HepG2 (cell line): Measurements from ENCODE around the gene GRHL1. TPM values are rescaled to one million over a fixed set of nuclear protein-coding genes. Genes with fewer than 3 reads are reported as not detected.
A peak's percentile ranks its signal among the peaks of the same experiment; 100 is the strongest.

Source experiments
- ATAC-seq: fragments of 200-7000 bp; cut with Tn5 transposase; 3 replicates; pipeline ENCODE4 v1.9.1; 2020; ENCODE audit warnings: mild to moderate bottlenecking, moderate library complexity
- BruUV-seq: library from RNA; stranded (reverse); fragments of 400-500 nt; replicated peaks from 2 replicates; lab custom pipeline; 2021; lab: Mats Ljungman, UMichigan
- CTCF ChIA-PET: fragments of 300-600 bp; formaldehyde crosslinking; extraction: SDS; loops from one replicate; lab custom pipeline; 2021; ENCODE audit warnings: low total read pairs, inconsistent platforms, low intra/inter-chr PET ratio; lab: Yijun Ruan, JAX
- POLR2A ChIA-PET: fragments of 350-600 bp; sonication (Branson Sonifier 250); formaldehyde crosslinking; loops from one replicate; lab custom pipeline; 2020; ENCODE audit warnings: antibody characterized with exemption, inconsistent platforms; lab: Yijun Ruan, JAX
- DNase-seq: peaks from one replicate; pipeline ENCODE4 v3.0.0-alpha.2; 2015; ENCODE audit warnings: low spot score
- FAIRE-seq: peaks from 3 replicates; lab custom pipeline; 2011; peaks lifted over from hg19 to GRCh38; lab: Jason Lieb, UNC
- H2AFZ ChIP-seq: one replicate; pipeline ENCODE4 v1.6.1; 2011; ENCODE audit warnings: low read length, inconsistent platforms
- H3K27ac ChIP-seq: fragments of 300-600 bp; 3 replicates; pipeline ENCODE4 v1.8.0; 2011; ENCODE audit warnings: mixed run types, mild to moderate bottlenecking, mixed read lengths, low read length, inconsistent platforms; ENCODE audit not compliant: insufficient read depth; ENCODE audit errors: extremely low read length
- H3K27me3 ChIP-seq, 2 experiments: fragments of 200-600 bp in 1 of 2; 2 replicates in 1 of 2; 3 replicates in 1 of 2; pipeline versions ENCODE4 v1.6.0 to v1.8.0; 2011; ENCODE audit warnings: low read length in 2 of 2, mild to moderate bottlenecking in 2 of 2, moderate library complexity in 2 of 2, inconsistent platforms in 1 of 2; ENCODE audit not compliant: insufficient read depth in 2 of 2, control insufficient read depth in 1 of 2
- H3K36me3 ChIP-seq, 2 experiments: fragments of 200-600 bp in 1 of 2; replicated peaks in 1 of 2; 2 replicates in 1 of 2; 3 replicates in 1 of 2; pipeline versions ENCODE4 v1.5.1 to v1.8.0; 2011; ENCODE audit warnings: low read length in 2 of 2, inconsistent platforms in 1 of 2; ENCODE audit not compliant: insufficient read depth in 2 of 2, control insufficient read depth in 1 of 2
- H3K4me1 ChIP-seq: 2 replicates; pipeline ENCODE4 v1.5.1; 2012; ENCODE audit warnings: low read length, inconsistent platforms; ENCODE audit not compliant: insufficient read depth
- H3K4me2 ChIP-seq: 2 replicates; pipeline ENCODE4 v1.6.0; 2011; ENCODE audit warnings: low read depth, low read length, inconsistent platforms
- H3K4me3 ChIP-seq, 3 experiments: fragments of 200-600 bp in 1 of 3; sonication (generic), shearing (Covaris generic) in 1 of 3; replicated peaks in 1 of 3; 2 replicates each; pipeline ENCODE4 v1.5.1; 2011 to 2016; ENCODE audit warnings: low read length in 3 of 3, inconsistent platforms in 2 of 3, low read depth in 2 of 3, mild to moderate bottlenecking in 2 of 3, control low read depth in 1 of 3, mixed read lengths in 1 of 3; ENCODE audit not compliant: insufficient read depth in 1 of 3
- H3K79me2 ChIP-seq: one replicate; pipeline ENCODE4 v1.6.1; 2011; ENCODE audit warnings: low read length, inconsistent platforms; ENCODE audit not compliant: insufficient read depth
- H3K9ac ChIP-seq: 2 replicates; pipeline ENCODE4 v1.6.0; 2011; ENCODE audit warnings: mild to moderate bottlenecking, low read depth, low read length, inconsistent platforms; ENCODE audit not compliant: insufficient read depth
- H3K9me3 ChIP-seq: 2 replicates; pipeline ENCODE4 v1.5.1; 2012; ENCODE audit warnings: mild to moderate bottlenecking, low read length
- H4K20me1 ChIP-seq: 2 replicates; pipeline ENCODE4 v1.6.0; 2011; ENCODE audit warnings: inconsistent platforms, mild to moderate bottlenecking, low read length, moderate library complexity; ENCODE audit not compliant: insufficient read depth
- ATF1 ChIP-seq: IDR thresholded peaks from 2 replicates; pipeline ENCODE4 v1.6.1; 2016; ENCODE audit warnings: mild to moderate bottlenecking, control low read depth
- FOXK2 ChIP-seq: fragments of 450-650 bp; IDR thresholded peaks from 2 replicates; pipeline ENCODE4 v1.6.1; 2016
- GATA4 ChIP-seq: sonication (generic); IDR thresholded peaks from 2 replicates; pipeline ENCODE4 v1.6.1; 2016; ENCODE audit warnings: antibody characterized with exemption, low read depth, borderline replicate concordance
- GPBP1L1 ChIP-seq: sonication (generic); formaldehyde crosslinking; IDR thresholded peaks from 2 replicates; pipeline ENCODE4 v1.5.0; 2020; ENCODE audit warnings: mild to moderate bottlenecking, missing genetic modification reagents
- MYC ChIP-seq: sonication (generic); formaldehyde crosslinking; IDR thresholded peaks from 2 replicates; pipeline ENCODE4 v1.9.0; 2021; ENCODE audit warnings: missing genetic modification reagents, borderline replicate concordance
- NFATC3 ChIP-seq: sonication (generic); formaldehyde crosslinking; IDR thresholded peaks from 2 replicates; pipeline ENCODE4 v1.5.1; 2020; ENCODE audit warnings: mild to moderate bottlenecking, missing genetic modification reagents
- NR2F1 ChIP-seq, 2 experiments: fragments of 450-650 bp in 1 of 2; formaldehyde crosslinking in 1 of 2; IDR thresholded peaks; 2 replicates each; pipeline versions ENCODE4 v1.5.0 to v1.6.1; 2016 to 2020; ENCODE audit warnings: mild to moderate bottlenecking in 1 of 2, missing compliant biosample characterization in 1 of 2, missing genetic modification reagents in 1 of 2, moderate library complexity in 1 of 2
- NR2F2 ChIP-seq: IDR thresholded peaks from 2 replicates; pipeline ENCODE4 v1.6.1; 2012; ENCODE audit warnings: low read depth, inconsistent platforms, borderline replicate concordance
- SRSF1 ChIP-seq: fragments of 200-400 bp; formaldehyde crosslinking; optimal IDR thresholded peaks from 2 replicates; pipeline ENCODE3; 2017; ENCODE audit warnings: mild to moderate bottlenecking, low read depth, low read length, moderate library complexity
- ZBTB46 ChIP-seq: sonication (generic); formaldehyde crosslinking; IDR thresholded peaks from 2 replicates; pipeline ENCODE4 v1.4.0; 2020; ENCODE audit warnings: mild to moderate bottlenecking, missing genetic modification reagents, borderline replicate concordance
- ZNF205 ChIP-seq: IDR thresholded peaks from 2 replicates; pipeline ENCODE4 v1.6.1; 2018; ENCODE audit warnings: missing biosample characterization, missing genetic modification reagents
- ZNF782 ChIP-seq: sonication (generic); formaldehyde crosslinking; IDR thresholded peaks from 2 replicates; pipeline ENCODE4 v1.4.0; 2020; ENCODE audit warnings: missing genetic modification reagents, mild to moderate bottlenecking, borderline replicate concordance
- WGBS: methylation state at CpG from one replicate; pipeline ENCODE4 v1.1.6; 2017; ENCODE audit warnings: low lambda C conversion rate; 5-methylcytosine and 5-hydroxymethylcytosine counted together
- in situ Hi-C: cut with HindIII; loops from 2 replicates; pipeline ENCODE4 v1.10.0; 2017; ENCODE audit warnings: low pct_unique_long_range_greater_than_20kb; ENCODE audit not compliant: extremely low pct_ligation_motif_present
- intact Hi-C: fragments of 100-400 bp; cut with micrococcal nuclease; formaldehyde crosslinking; loops from one replicate; pipeline ENCODE4 v1.10.0; 2022; ENCODE audit not compliant: unreplicated experiment
- polyA plus RNA-seq, 8 experiments: library from polyadenylated mRNA; depleted of rRNA in 3 of 8; stranded (reverse) in 7 of 8; unstranded in 1 of 8; fragments of >200 nt; fragmentation: Illumina TruSeq in 4 of 8; extraction: Trizol in 4 of 8; gene quantifications; 2 replicates each; pipeline versions ENCODE4 v1.2.1 to v1.2.3, GENCODE V29; 2011 to 2016; ENCODE audit warnings: low read depth in 4 of 8, missing spikeins in 1 of 8, mixed read lengths in 1 of 8; ENCODE audit not compliant: insufficient read depth in 1 of 8
- total RNA-seq, 5 experiments: library from RNA; depleted of rRNA; stranded (reverse); fragments of >200 nt; fragmentation: Illumina TruSeq; extraction: Trizol; gene quantifications; 2 replicates each; pipeline ENCODE4 v1.2.3, GENCODE V29; 2016; ENCODE audit warnings: low read depth in 1 of 5
- TF ChIP-seq, protein P1 (sequence below): sonication (generic); formaldehyde crosslinking; IDR thresholded peaks from 2 replicates; pipeline ENCODE4; 2020; ENCODE audit warnings: missing genetic modification reagents, mild to moderate bottlenecking, borderline replicate concordance
- TF ChIP-seq, protein P2 (sequence below): sonication (generic); formaldehyde crosslinking; IDR thresholded peaks from 2 replicates; pipeline ENCODE4 v1.5.0; 2020; ENCODE audit warnings: mild to moderate bottlenecking, low read depth, missing genetic modification reagents, borderline replicate concordance

Gene GRHL1
- total and polyA plus RNA-seq, 2 of the 13 experiments (the other 11 are each of a cell fraction or from before 2014, with no cell fraction given) = 9.3 to 12.0 TPM

DNA sequence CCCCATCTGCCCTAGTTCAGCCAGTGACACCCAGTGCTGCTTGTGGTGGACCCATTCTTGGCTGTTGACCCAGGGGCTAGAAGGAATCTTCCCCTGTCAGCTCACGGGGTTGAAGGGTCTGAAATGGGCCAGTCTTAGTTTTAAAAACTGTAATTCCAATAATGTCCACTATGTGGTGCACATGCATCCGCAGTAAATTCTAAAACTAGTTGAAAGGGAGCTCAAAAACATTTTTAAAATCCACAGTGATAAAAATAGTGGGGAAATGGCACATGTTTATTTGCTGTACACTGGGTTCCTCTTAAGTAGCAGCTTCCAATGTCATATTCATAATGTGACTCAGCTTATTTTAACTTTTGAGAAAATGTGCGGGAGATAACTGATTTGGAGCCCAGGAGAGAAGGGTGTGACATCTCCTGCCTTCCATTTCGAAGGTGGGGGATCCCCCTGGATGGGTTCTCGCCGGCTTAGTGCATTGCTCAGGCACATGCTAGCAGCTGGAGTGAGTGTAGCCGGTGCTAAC is 32.8 kb downstream of the GRHL1 start (continued):
- TF ChIP-seq, protein P1, sequence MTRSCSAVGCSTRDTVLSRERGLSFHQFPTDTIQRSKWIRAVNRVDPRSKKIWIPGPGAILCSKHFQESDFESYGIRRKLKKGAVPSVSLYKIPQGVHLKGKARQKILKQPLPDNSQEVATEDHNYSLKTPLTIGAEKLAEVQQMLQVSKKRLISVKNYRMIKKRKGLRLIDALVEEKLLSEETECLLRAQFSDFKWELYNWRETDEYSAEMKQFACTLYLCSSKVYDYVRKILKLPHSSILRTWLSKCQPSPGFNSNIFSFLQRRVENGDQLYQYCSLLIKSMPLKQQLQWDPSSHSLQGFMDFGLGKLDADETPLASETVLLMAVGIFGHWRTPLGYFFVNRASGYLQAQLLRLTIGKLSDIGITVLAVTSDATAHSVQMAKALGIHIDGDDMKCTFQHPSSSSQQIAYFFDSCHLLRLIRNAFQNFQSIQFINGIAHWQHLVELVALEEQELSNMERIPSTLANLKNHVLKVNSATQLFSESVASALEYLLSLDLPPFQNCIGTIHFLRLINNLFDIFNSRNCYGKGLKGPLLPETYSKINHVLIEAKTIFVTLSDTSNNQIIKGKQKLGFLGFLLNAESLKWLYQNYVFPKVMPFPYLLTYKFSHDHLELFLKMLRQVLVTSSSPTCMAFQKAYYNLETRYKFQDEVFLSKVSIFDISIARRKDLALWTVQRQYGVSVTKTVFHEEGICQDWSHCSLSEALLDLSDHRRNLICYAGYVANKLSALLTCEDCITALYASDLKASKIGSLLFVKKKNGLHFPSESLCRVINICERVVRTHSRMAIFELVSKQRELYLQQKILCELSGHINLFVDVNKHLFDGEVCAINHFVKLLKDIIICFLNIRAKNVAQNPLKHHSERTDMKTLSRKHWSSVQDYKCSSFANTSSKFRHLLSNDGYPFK (CRISPR knock-in tag) = no peak
- TF ChIP-seq, protein P2, sequence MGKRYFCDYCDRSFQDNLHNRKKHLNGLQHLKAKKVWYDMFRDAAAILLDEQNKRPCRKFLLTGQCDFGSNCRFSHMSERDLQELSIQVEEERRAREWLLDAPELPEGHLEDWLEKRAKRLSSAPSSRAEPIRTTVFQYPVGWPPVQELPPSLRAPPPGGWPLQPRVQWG (CRISPR knock-in tag) = no peak
- TF ChIP-seq NFATC3 (CRISPR knock-in tag) = 0 out of 2 replicates have a peak, but pooled peaks have one; percentile 36
- TF ChIP-seq NR2F2 = no peak
- TF ChIP-seq, all 625 proteins: peak for 9

DNA sequence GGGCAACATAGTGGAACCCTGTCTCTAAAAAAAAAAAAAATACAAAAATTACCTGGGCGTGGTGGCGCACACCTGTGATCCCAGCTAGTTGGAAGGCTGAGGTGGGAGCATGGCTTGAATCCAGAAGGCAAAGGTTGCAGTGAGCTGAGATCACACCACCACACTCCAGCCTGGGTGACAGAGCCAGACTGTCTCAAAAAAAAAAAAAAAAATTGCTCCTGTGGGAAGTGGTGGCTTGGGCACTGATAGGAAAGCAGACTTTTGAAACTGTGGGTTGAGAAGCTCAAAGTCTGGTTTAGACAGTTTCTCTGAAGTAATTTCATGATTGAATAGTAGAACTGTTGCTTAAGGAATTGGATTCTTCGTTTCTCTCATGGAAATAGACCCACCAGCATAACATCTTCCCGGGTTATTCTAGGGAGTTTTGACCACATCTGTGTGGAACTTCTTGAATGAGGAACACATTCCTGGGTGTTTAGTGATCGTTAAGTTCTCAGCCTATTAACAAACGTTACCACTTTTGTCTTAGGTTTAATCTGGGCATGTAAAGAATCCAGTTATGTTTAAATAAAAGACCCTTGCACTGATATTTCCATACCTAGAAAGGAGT is 33.5 kb downstream of the GRHL1 start:
- no peak for DNase-seq
- in situ Hi-C loops = no loop called here
- no peak for TF ChIP-seq ZNF205 (CRISPR knock-in tag)
- no peak for TF ChIP-seq MYC (CRISPR knock-in tag)
- TF ChIP-seq NFATC3 (CRISPR knock-in tag) = no peak
- TF ChIP-seq ZBTB46 = no peak
- no peak for TF ChIP-seq ZNF782 (CRISPR knock-in tag)
- TF ChIP-seq GATA4 = no peak
- TF ChIP-seq FOXK2 = no peak
- no peak for TF ChIP-seq NR2F1 (CRISPR knock-in tag; IDR thresholded peaks at IDR 0.05)
- TF ChIP-seq ATF1 (CRISPR knock-in tag) = no peak
- TF ChIP-seq SRSF1 = no peak
- no peak for TF ChIP-seq GPBP1L1 (CRISPR knock-in tag)

More for the DNA sequence above, 33.5 kb downstream of the GRHL1 start:
- Histone ChIP-seq H4K20me1 (peaks cover 3% of the 10 kb centered on the region), H3K9ac (no peak overlapping the region), H3K4me1 (no peaks in the 10 kb centered on the region), H3K27me3 (no peaks in the 10 kb centered on the region), H3K27ac (no peak overlapping the region), H3K36me3 (peaks cover 7 to 40% of the 10 kb centered on the region in 2 experiments; a peak in 4 of 5 replicates), H3K9me3 (no peaks in the 10 kb centered on the region), H3K79me2 (no peaks in the 10 kb centered on the region), H3K4me2 (no peak overlapping the region), H3K4me3 (no peak overlapping the region), H2AFZ (no peak overlapping the region)
- intact Hi-C loops = loop anchor here (1.0 kb wide), 1 partner anchor 63 kb away; no protein-coding TSS in a partner anchor
- FAIRE-seq = no peak
- ChIA-PET POLR2A (interaction anchor here (0.6 to 1.4 kb wide), 4 partner anchors 43 to 141 kb away, joined by 3 read pairs; partner anchors contain the start of genes KLF11 and TAF1B), CTCF (interaction anchor here (1.0 to 2.3 kb wide), 3 partner anchors 43 to 186 kb away, joined by 4 to 25 read pairs (median 6); no protein-coding TSS in a partner anchor)
- no TSS peak for BruUV-seq
- 78% methylated on average over 6 of the region's 6 CpGs for WGBS
- no peak for ATAC-seq
